HUES64 (cell line): ENCODE results near the gene CAMK2B.

ENCODE experiments used
- H3K27ac ChIP-seq: 2 replicates; pipeline ENCODE4 v1.7.0; 2013; ENCODE audit warnings: low read depth, low read length, inconsistent platforms
- H3K27me3 ChIP-seq: 2 replicates; pipeline ENCODE4 v1.6.1; 2013; ENCODE audit warnings: mild to moderate bottlenecking, low read length; ENCODE audit not compliant: insufficient read depth
- H3K36me3 ChIP-seq: 2 replicates; pipeline ENCODE4 v1.6.1; 2013; ENCODE audit warnings: mild to moderate bottlenecking, low read length; ENCODE audit not compliant: insufficient read depth
- H3K4me1 ChIP-seq: 2 replicates; pipeline ENCODE4 v1.6.1; 2013; ENCODE audit warnings: mild to moderate bottlenecking, low read length, moderate library complexity; ENCODE audit not compliant: insufficient read depth
- H3K4me3 ChIP-seq: 2 replicates; pipeline ENCODE4 v1.5.1; 2013; ENCODE audit warnings: mild to moderate bottlenecking, low read length, moderate library complexity
- H3K9ac ChIP-seq: 2 replicates; pipeline ENCODE4 v1.6.1; 2013; ENCODE audit warnings: mild to moderate bottlenecking, low read depth, low read length
- H3K9me3 ChIP-seq: 2 replicates; pipeline ENCODE4 v1.6.1; 2013; ENCODE audit warnings: low read depth, low read length; ENCODE audit not compliant: insufficient read depth
- WGBS: fragments of 150-250, 120-280 bp; methylation state at CpG from one replicate; pipeline ENCODE4 v1.1.7; 2013; ENCODE audit warnings: missing lambda C conversion rate; 5-methylcytosine and 5-hydroxymethylcytosine counted together

CAMK2B gene

DNA sequence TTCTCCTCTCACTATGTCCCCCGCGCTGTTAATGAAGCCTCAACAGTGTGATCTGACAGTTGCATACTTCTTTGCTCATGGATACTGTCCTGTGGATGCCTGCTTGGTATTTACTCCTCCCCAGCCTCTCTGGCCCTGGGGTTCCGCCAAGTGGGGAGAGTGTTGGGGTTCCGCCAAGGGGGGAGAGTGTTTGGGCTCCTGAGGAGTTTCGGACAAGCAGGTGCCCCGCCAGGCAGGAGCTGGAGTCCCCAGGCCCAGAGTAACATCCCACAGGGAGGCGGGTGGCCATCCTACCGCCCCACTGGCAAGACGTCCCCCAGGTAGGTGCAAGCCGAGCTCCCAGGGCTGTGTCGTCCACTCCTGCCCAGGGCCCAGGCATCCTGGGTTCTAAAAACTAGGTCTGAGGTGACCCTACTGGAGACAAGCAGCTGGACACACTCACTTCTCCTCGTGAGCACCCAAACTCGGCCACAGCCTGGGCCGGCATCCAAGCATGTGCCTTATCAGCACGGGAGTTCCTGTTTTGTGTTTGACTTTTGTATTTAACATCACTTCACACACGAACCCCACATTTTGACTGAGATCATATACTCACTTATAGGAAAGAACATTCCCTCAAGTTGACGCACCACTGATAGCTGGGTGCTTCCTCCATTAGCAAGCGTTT, 34.2 kb downstream of the CAMK2B start:
- H3K4me3 ChIP-seq, result no peak overlapping the region
- H3K4me1 ChIP-seq, result no peaks in the 10 kb centered on the region
- H3K9me3 ChIP-seq, result no peaks in the 10 kb centered on the region
- 89% methylated on average over 18 of the region's 18 CpGs for WGBS
- H3K27ac ChIP-seq, result no peak overlapping the region
- peaks cover 3% of the 10 kb centered on the region; the same call in 1 of the 2 replicates for H3K27me3 ChIP-seq
- H3K9ac ChIP-seq, result no peak overlapping the region
- H3K36me3 ChIP-seq, result no peaks in the 10 kb centered on the region

DNA sequence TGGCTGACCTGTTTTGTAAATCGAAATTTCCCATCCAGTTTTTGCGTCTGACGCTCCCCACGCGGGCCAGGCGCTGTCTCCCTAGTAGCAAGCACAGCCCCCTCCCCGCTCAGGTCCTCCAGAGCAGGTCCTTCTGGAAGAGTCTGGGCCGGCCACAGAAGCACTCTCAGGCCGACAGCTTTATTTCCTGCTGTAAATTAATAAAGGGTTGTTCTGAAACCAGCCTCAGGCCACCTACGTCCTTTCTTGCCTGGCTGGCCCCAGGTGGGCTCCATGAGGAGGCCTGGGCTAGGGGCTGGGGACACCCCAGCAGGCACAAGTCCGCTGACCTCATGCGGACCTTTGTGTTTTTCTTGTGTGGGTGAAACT, 35.2 kb downstream of the CAMK2B start:
- 93% methylated on average over 12 of the region's 12 CpGs for WGBS

DNA sequence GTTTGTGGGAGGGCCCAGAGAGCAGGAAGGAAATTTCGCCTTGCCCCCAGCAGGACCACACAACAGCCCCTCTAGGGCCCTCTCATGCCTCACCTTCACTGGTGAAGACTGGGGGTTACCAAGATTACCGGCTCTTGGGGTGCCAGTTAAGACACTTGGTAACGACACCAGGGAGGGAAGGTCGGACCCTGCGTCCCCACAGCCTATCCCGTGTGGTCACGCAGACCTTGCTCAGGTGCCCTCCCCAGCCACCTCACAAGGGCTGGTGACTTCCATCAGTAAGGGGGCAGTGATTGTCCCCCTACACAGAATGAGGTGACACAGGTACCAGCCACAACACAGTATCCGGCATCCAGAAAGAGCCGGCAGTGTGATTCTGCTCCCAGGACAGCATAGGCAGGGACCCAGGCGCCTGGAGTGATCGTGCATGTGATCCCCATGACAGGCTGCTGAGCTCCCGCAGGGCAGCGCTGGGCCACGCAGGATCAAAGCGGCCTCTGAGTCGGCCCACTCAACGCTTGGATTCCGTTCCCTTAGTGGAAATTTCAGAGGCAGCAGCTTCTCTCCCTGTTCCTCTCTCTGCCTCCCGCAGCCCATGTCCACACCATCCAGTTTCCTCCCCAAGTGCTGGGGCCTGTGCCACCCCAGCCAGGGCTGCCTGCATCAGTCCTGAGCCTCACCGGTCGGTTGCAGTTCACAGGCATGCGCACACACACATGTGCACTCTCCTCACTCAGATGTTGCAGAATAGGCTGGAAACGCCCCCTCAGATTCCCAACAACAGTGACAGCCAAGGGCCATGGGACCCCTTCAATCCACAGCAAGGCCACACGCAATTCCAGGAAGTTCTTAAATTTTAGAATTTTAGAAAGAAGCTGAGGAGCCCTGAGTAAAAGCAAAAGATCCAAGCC, 35.8 kb downstream of the CAMK2B start:
- WGBS, result 90% methylated on average over 24 of the region's 24 CpGs
- H3K4me1 ChIP-seq, result no peaks in the 10 kb centered on the region
- H3K4me3 ChIP-seq, result no peak overlapping the region
- no peak overlapping the region for H3K9ac ChIP-seq
- H3K9me3 ChIP-seq, result no peaks in the 10 kb centered on the region
- no peaks in the 10 kb centered on the region for H3K36me3 ChIP-seq
- H3K27ac ChIP-seq, result no peak overlapping the region
- peaks cover 3% of the 10 kb centered on the region; the same call in 1 of the 2 replicates for H3K27me3 ChIP-seq

More for the DNA sequence above, 35.2 kb downstream of the CAMK2B start:
- Histone ChIP-seq H3K36me3 (no peaks in the 10 kb centered on the region), H3K4me1 (no peaks in the 10 kb centered on the region), H3K27me3 (peaks cover 3% of the 10 kb centered on the region; the same call in 1 of the 2 replicates), H3K27ac (no peak overlapping the region), H3K9ac (no peak overlapping the region), H3K9me3 (no peaks in the 10 kb centered on the region), H3K4me3 (no peak overlapping the region)

DNA sequence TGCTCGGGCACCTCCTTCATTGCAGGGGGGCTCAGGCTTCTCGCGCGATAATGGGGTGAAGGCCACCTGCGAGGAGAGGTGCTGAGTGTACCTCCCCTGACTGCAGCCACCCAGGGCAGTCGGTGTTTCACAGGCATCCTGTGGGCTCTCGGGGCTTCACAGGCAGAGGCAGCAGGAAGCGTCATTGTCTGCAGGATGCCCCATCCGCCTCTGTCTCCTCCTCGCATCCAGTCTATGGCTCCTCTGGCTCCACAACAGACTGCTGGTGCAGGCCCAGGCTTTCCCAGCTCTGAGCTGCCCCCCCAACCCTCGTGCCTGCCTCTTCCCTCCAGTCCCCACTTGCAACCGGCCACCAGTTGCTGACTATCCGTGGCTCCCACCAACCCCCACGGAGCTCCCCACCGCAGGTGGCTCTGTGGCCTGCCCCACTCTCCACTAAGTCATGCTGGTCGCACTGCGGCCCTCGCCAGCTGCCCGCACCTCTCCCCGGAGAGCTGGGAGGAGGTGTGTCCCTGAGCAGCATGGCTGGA, 36.5 kb downstream of the CAMK2B start:
- Histone ChIP-seq H3K9ac (no peak overlapping the region), H3K9me3 (no peaks in the 10 kb centered on the region), H3K27ac (no peak overlapping the region), H3K4me3 (no peak overlapping the region), H3K27me3 (peaks cover 3% of the 10 kb centered on the region; the same call in 1 of the 2 replicates), H3K36me3 (no peaks in the 10 kb centered on the region), H3K4me1 (no peaks in the 10 kb centered on the region)
- 83% methylated on average over 20 of the region's 20 CpGs for WGBS

DNA sequence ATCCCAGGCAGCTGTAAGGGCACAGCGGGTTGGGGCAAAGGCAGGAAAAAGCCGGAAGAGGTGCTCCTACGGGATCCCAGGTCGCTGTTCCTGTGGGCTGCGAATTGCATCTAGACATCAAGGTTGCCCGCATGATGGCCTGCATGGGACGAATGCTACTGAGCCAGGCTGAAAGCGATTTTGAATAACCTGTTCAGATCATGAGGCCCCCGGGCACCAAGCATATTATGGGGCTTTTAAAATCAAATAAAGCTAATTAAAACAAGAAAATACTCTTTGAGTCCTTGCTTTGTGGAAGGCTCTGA, 37.1 kb downstream of the CAMK2B start:
- 91% methylated on average over 8 of the region's 9 CpGs for WGBS
- Histone ChIP-seq H3K27me3 (peaks cover 3% of the 10 kb centered on the region; the same call in 1 of the 2 replicates), H3K9me3 (no peaks in the 10 kb centered on the region), H3K27ac (no peak overlapping the region), H3K36me3 (no peaks in the 10 kb centered on the region), H3K4me3 (no peak overlapping the region), H3K9ac (no peak overlapping the region), H3K4me1 (no peaks in the 10 kb centered on the region)

DNA sequence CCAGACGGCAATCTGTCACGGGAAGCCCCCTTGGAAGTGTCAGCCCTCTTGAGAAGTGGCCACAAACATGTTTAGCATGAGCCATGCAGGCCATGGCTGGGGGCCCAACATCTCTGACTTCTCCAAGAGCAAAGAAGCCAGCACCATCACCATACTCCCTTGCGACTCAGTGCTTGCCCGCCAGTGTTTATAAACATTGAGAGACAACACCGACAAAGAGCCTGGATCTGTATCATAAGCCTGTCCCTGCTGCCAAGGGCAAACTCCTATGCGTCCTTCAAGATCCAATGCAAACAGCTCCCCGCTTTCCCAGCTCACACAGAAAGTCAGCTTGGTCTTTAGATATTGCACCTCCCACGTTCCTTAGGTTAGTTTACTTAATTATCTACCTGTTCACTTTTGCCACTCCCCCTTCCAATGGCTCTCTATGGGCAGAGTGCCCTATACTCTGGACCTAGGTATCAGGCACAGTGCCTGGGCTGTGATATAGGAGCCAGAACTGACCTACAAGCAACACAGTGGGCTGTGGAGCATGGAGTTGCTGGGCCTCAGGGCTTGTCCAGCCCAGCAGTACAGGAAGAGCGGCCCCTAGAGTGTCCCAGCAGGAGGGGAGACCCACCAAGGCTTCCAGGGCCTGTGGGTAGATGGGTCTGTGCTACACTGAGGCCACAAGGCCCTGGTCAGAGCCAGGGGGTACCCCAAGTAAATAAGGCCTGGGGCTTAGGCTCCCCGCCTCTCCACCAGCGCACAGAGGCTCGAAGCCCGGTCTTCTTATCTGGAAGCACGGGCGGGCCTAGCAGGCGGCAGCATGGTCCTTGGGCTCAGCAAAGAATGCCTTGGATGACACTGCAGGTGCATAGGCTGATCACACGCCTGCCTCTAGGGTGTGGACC, 37.7 kb downstream of the CAMK2B start:
- H3K4me3 ChIP-seq, result no peak overlapping the region
- H3K27me3 ChIP-seq, result peaks cover 3% of the 10 kb centered on the region; the same call in 1 of the 2 replicates
- WGBS, result 92% methylated on average over 17 of the region's 17 CpGs
- H3K27ac ChIP-seq, result no peak overlapping the region
- H3K9me3 ChIP-seq, result no peaks in the 10 kb centered on the region
- no peak overlapping the region for H3K9ac ChIP-seq
- no peaks in the 10 kb centered on the region for H3K36me3 ChIP-seq
- H3K4me1 ChIP-seq, result no peaks in the 10 kb centered on the region

DNA sequence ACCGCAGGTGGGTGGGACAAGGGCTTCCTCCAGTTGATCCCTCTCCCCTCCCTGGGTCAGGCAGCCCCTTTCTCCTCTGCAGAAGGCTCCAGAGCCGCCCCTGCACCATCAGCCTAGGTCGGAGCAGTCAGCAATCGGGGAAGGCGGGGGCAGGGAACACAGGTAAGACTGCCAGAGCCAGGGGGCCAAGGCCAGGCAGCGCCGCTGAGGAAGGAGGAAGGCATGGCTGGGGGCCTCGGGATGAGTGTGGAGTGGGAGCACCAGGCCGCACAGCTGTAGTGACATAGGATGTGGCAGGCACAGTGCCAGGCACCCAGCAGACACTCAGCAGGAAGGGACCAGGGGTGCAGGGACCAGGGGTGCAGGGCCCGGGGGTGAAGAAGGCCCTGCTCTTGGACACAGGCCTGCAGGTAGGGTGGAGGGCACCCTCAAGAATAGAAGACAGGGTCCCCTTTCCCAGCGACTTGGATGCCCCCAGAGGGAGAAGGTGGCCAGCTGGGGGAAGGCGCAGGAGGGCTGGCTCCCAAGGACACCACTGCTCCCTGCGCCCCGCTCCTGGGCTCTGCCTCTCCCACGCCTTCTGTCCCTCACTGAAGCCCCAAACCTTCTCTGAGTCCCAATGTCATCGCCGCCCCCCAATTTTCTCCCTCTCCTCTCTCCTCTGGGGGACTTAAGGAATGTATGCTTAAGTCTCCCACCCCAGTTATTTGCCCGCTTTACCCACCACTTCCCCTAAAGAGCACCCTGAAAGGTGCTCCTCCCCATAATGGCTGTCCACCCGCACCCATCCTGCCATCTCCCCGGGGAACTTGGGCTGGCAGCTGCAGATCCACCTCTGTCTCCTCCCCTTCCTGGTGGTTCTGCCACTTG, 38.5 kb downstream of the CAMK2B start:
- H3K9me3 ChIP-seq, result no peaks in the 10 kb centered on the region
- peaks cover 3% of the 10 kb centered on the region; the same call in 1 of the 2 replicates for H3K27me3 ChIP-seq
- no peaks in the 10 kb centered on the region for H3K36me3 ChIP-seq
- H3K27ac ChIP-seq, result no peak overlapping the region
- H3K4me1 ChIP-seq, result no peaks in the 10 kb centered on the region
- H3K4me3 ChIP-seq, result no peak overlapping the region
- 88% methylated on average over 20 of the region's 20 CpGs for WGBS
- no peak overlapping the region for H3K9ac ChIP-seq

DNA sequence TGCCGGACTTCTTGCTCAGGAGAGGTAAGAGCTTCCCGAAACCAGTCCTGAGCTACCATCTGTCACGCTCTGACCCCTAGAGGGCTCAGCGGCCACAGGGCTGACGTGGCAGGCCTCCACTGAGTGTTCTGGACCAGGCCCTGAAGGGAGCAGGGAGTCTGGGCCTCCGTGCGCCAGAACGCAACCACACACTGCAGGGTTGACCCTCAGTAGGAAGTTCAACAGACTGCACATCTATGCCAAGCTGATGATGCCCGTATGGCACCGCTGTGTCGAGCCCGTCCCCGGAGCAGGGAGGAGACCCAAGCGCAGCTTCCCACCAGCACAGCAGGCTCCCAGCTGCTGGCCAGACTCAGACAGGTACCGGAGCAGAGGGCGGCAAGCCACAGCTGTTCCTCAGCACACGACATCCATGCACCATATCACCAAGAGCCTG, 39.2 kb downstream of the CAMK2B start:
- Histone ChIP-seq H3K36me3 (no peaks in the 10 kb centered on the region), H3K27me3 (no peaks in the 10 kb centered on the region), H3K9ac (no peak overlapping the region), H3K4me1 (no peaks in the 10 kb centered on the region), H3K9me3 (no peaks in the 10 kb centered on the region), H3K4me3 (no peak overlapping the region), H3K27ac (no peak overlapping the region)
- 85% methylated on average over 17 of the region's 17 CpGs for WGBS

DNA sequence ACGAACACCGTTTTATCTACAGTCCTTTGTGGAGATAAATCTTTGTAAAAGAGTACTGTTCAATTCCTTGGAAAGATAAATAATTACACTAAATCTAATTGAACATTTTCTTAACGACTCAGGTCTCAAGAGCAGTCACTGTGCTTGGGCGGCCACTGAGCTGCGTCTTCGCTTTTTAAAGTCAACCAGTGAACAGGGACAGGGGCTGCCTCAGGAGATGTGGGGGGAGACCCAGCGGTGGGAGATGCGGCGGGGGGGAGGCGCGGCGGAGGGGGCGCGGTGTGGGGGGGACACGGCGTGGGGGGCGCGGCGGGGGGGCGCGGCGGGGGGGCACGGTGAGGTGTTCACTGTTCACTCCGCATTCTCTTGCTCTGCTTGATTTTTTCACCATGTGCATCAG, 39.8 kb downstream of the CAMK2B start:
- Histone ChIP-seq H3K4me3 (no peak overlapping the region), H3K4me1 (no peaks in the 10 kb centered on the region), H3K36me3 (no peaks in the 10 kb centered on the region), H3K27me3 (no peaks in the 10 kb centered on the region), H3K9ac (no peak overlapping the region), H3K27ac (no peak overlapping the region), H3K9me3 (no peaks in the 10 kb centered on the region)
- WGBS, result 96% methylated on average over 24 of the region's 24 CpGs

DNA sequence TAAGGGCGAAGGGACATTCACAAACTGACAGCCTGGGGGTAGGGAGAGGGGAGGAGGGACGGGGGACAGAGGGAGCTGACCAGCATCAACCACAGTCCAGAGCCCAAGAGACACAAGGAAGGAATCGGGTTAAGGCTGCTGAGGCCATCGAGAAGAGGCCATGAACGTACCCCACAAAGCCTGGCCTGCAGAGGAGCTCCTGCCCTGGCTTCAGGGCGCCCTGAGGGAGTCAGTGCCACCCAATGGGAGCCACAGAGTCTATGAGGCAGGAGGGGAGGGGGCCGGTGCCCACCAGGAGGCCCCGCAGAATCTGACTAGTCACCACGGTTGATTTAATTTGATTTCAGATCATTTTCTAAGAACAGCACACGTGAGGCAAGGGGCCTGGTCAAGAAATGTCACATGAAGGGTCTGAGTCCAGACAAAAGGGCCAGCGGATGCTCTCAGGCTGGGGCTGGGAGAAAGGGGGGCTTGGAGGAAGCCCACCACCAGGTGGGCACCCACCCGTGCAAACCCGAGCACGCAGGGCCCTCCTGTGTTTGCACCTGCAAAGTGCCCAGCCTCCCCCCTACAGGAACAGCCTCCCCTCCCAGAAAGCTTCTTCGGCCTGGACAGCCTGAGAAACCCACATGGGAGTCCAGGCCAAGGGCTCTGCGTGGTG, 40.4 kb downstream of the CAMK2B start:
- H3K9me3 ChIP-seq, result no peaks in the 10 kb centered on the region
- H3K9ac ChIP-seq, result no peak overlapping the region
- no peak overlapping the region for H3K4me3 ChIP-seq
- H3K27ac ChIP-seq, result no peak overlapping the region
- no peaks in the 10 kb centered on the region for H3K4me1 ChIP-seq
- no peaks in the 10 kb centered on the region for H3K27me3 ChIP-seq
- 83% methylated on average over 16 of the region's 16 CpGs for WGBS
- H3K36me3 ChIP-seq, result no peaks in the 10 kb centered on the region
